Endodermal cell (in vitro differentiated cells): ENCODE measurements around the gene FASN. TPM values are rescaled to one million over a fixed set of nuclear protein-coding genes. Genes with fewer than 3 reads are reported as not detected.

Experiments used
- DNase-seq: peaks from one replicate; pipeline ENCODE4 v3.0.0-alpha.2; 2017
- H3K27ac ChIP-seq: 2 replicates; pipeline ENCODE4 v1.5.1; 2013; ENCODE audit warnings: mild to moderate bottlenecking, low read depth, low read length, moderate library complexity
- H3K27me3 ChIP-seq: 2 replicates; pipeline ENCODE4 v1.6.1; 2013; ENCODE audit warnings: mild to moderate bottlenecking, low read length, moderate library complexity; ENCODE audit not compliant: insufficient read depth, control insufficient read depth, poor library complexity, severe bottlenecking
- H3K36me3 ChIP-seq: 2 replicates; pipeline ENCODE4 v1.7.0; 2013; ENCODE audit warnings: mild to moderate bottlenecking, low read length, moderate library complexity; ENCODE audit not compliant: control insufficient read depth, insufficient read depth
- H3K4me1 ChIP-seq: one replicate; pipeline ENCODE4 v1.7.0; 2013; ENCODE audit warnings: low read length; ENCODE audit not compliant: control insufficient read depth, insufficient read depth
- H3K4me3 ChIP-seq: 2 replicates; pipeline ENCODE4 v1.5.1; 2013; ENCODE audit warnings: mild to moderate bottlenecking, low read length, moderate library complexity
- H3K9ac ChIP-seq: 2 replicates; pipeline ENCODE4 v1.6.1; 2013; ENCODE audit warnings: mild to moderate bottlenecking, low read length, moderate library complexity; ENCODE audit not compliant: poor library complexity, severe bottlenecking; ENCODE audit errors: extremely low read depth
- H3K9me3 ChIP-seq: 2 replicates; pipeline ENCODE4 v1.6.1; 2013; ENCODE audit warnings: mild to moderate bottlenecking, low read length, moderate library complexity; ENCODE audit not compliant: control insufficient read depth
- H3K27ac Mint-ChIP-seq: 2 replicates; pipeline ENCODE4 v1.8.0; 2020; ENCODE audit warnings: mixed read lengths
- H3K27me3 Mint-ChIP-seq: 2 replicates; pipeline ENCODE4 v1.8.0; 2021; ENCODE audit warnings: mild to moderate bottlenecking, mixed read lengths; ENCODE audit not compliant: insufficient read depth
- H3K36me3 Mint-ChIP-seq: 2 replicates; pipeline ENCODE4 v1.8.0; 2020; ENCODE audit warnings: low read depth, mixed read lengths
- H3K4me1 Mint-ChIP-seq: 2 replicates; pipeline ENCODE4 v1.8.0; 2020; ENCODE audit warnings: mixed read lengths
- H3K4me3 Mint-ChIP-seq: 2 replicates; pipeline ENCODE4 v1.8.0; 2020; ENCODE audit warnings: mild to moderate bottlenecking, moderate library complexity, mixed read lengths
- H3K9me3 Mint-ChIP-seq: 2 replicates; pipeline ENCODE4 v1.8.0; 2020; ENCODE audit warnings: mild to moderate bottlenecking, mixed read lengths
- WGBS, 2 experiments: methylation state at CpG; one replicate each; pipeline versions ENCODE4 v1.1.5 to v1.1.7; 2013; ENCODE audit warnings: missing lambda C conversion rate in 2 of 2, mixed read lengths in 1 of 2; ENCODE audit not compliant: insufficient coverage in 1 of 2, insufficient read length in 1 of 2; 5-methylcytosine and 5-hydroxymethylcytosine counted together
- total RNA-seq, 2 donors: library from RNA; stranded (reverse); fragmentation: NEBNext Ultra II Directional in 1 of 2; extraction: Animal tissue kit (Norgen Biotek cat#: 25700) in 1 of 2; gene quantifications; 2 replicates in 1 of 2; 3 replicates in 1 of 2; pipeline ENCODE4 v1.2.1, GENCODE V29; 2021
- TF ChIP-seq, protein P1 (sequence below): fragments of 200-600 bp; sonication (generic); conservative IDR thresholded peaks from 2 replicates; pipeline ENCODE4 v1.5.0; 2021; ENCODE audit warnings: antibody characterized with exemption, mild to moderate bottlenecking

The FASN gene
- total RNA-seq, 2 donors from 2014 or later, result 371 to 498 TPM

DNA sequence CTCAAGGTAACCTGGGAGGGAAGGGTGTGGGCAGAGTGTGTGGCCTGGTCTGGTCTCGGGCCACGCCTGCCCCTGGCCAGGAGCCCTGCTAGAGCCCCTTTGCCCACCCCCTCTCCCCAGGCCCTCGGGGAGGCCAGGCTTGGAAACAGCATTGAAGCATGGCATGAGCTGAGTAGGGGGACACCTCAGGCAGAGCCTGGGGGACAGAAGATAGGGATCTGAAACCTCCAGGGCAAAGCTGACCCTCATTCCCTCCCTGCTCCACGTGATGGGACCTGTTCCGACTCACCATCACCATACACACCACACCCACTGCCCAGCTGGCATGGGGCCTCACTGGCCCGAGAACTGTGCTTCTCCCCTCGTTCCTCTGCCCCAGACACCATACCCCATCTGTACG lies 48.9 kb downstream of the FASN start:
- Histone ChIP-seq H3K4me3 (no peak overlapping the region), H3K9me3 (no peaks in the 10 kb centered on the region), H3K27ac (no peak overlapping the region), H3K27me3 (no peaks in the 10 kb centered on the region), H3K36me3 (peaks cover 34% of the 10 kb centered on the region), H3K9ac (no peak overlapping the region), H3K4me1 (no peaks in the 10 kb centered on the region)
- no peak overlapping the region for H3K27ac Mint-ChIP-seq
- TF ChIP-seq, protein P1, sequence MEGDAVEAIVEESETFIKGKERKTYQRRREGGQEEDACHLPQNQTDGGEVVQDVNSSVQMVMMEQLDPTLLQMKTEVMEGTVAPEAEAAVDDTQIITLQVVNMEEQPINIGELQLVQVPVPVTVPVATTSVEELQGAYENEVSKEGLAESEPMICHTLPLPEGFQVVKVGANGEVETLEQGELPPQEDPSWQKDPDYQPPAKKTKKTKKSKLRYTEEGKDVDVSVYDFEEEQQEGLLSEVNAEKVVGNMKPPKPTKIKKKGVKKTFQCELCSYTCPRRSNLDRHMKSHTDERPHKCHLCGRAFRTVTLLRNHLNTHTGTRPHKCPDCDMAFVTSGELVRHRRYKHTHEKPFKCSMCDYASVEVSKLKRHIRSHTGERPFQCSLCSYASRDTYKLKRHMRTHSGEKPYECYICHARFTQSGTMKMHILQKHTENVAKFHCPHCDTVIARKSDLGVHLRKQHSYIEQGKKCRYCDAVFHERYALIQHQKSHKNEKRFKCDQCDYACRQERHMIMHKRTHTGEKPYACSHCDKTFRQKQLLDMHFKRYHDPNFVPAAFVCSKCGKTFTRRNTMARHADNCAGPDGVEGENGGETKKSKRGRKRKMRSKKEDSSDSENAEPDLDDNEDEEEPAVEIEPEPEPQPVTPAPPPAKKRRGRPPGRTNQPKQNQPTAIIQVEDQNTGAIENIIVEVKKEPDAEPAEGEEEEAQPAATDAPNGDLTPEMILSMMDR, result no peak
- peaks cover 11% of the 10 kb centered on the region for H3K36me3 Mint-ChIP-seq
- no peak for DNase-seq
- H3K4me1 Mint-ChIP-seq, result peaks cover 4% of the 10 kb centered on the region
- no peak overlapping the region for H3K4me3 Mint-ChIP-seq
- H3K9me3 Mint-ChIP-seq, result no peaks in the 10 kb centered on the region
- WGBS, 2 experiments, result 94% methylated on average over 3 to 6 of the region's 8 CpGs
- no peaks in the 10 kb centered on the region for H3K27me3 Mint-ChIP-seq

DNA sequence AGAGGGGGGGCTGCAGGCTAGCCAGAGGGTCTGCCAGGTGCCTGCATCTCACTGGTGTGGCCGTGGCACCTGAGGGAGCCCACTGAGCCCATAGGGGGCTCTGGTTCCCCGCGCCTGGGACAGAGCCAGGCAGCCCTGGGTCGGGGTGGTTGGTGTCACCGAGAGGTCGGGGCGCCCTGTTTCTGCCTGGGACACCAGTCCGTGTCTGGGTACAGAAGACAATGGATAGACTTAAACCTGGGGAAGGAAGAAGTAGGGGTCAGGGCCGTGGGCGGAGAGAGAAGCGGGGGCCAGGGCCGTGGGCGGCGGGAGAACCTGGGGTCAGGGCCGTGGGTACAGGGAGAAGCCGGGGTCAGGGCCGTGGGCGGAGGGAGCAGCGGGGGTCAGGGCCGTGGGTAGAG lies 49.5 kb downstream of the FASN start:
- DNase-seq, result no peak
- peaks cover 4% of the 10 kb centered on the region for H3K4me1 Mint-ChIP-seq
- Histone ChIP-seq H3K4me1 (no peaks in the 10 kb centered on the region), H3K9me3 (no peaks in the 10 kb centered on the region), H3K36me3 (peaks cover 28% of the 10 kb centered on the region), H3K4me3 (no peak overlapping the region), H3K27ac (no peak overlapping the region), H3K27me3 (no peaks in the 10 kb centered on the region), H3K9ac (no peak overlapping the region)
- peaks cover 11% of the 10 kb centered on the region for H3K36me3 Mint-ChIP-seq
- H3K27ac Mint-ChIP-seq, result no peak overlapping the region
- 94 to 100% methylated on average over 1 to 20 of the region's 20 CpGs for WGBS, 2 experiments
- no peak overlapping the region for H3K4me3 Mint-ChIP-seq
- no peaks in the 10 kb centered on the region for H3K27me3 Mint-ChIP-seq
- no peaks in the 10 kb centered on the region for H3K9me3 Mint-ChIP-seq
- TF ChIP-seq, protein P1, result no peak

DNA sequence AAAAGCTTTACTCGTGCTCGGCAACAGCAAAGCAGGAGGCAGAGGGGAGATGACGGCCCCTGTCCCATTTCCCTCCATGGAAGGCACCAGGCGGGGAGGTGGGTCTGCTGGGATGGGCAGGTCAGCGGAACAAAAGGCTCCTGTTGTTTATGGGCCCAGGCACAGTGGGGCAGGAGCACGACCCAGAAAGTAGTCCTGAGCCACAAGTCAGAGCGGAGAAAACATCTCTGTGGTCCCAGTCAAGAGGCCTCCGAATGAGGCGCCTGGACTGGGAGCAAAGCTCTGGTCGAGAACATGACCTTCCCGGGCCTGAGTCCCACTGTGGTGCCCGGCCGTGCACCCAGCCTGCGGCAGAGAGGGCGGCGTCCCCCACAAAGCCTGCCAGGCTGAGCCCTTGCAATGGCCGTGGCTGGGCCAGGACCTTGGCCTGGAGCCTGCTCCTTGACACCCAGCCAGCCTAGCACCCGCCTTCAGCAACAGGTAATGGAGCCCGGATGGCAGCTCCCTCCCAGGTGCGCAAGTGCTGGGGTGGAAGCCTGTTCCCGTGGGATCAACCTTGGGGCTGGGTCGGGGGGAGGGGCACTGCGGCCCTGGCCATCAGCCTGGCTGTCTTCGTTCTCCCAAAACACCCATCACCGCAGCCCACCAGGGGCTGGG lies 50.0 kb downstream of the FASN start:
- peaks cover 4% of the 10 kb centered on the region for H3K4me1 Mint-ChIP-seq
- H3K27me3 Mint-ChIP-seq, result no peaks in the 10 kb centered on the region
- H3K9me3 Mint-ChIP-seq, result no peaks in the 10 kb centered on the region
- H3K4me3 Mint-ChIP-seq, result no peak overlapping the region
- Histone ChIP-seq H3K4me1 (no peaks in the 10 kb centered on the region), H3K36me3 (peaks cover 23% of the 10 kb centered on the region), H3K27ac (no peak overlapping the region), H3K9me3 (no peaks in the 10 kb centered on the region), H3K27me3 (no peaks in the 10 kb centered on the region), H3K4me3 (no peak overlapping the region), H3K9ac (no peak overlapping the region)
- H3K27ac Mint-ChIP-seq, result no peak overlapping the region
- DNase-seq, result no peak
- WGBS, 2 experiments, result 91 to 93% methylated on average over 18 to 25 of the region's 25 CpGs
- peaks cover 11% of the 10 kb centered on the region for H3K36me3 Mint-ChIP-seq
- TF ChIP-seq, protein P1, result no peak
